Upper lobe of left lung (tissue), 4 donors: Measurements from ENCODE around the gene ARHGEF17.

Source experiments
- POLR2A ChIP-seq, 4 donors: fragments of 450-650 bp; IDR thresholded peaks; one replicate each; pipeline ENCODE4 v1.5.1; 2016 to 2017; ENCODE audit warnings: antibody characterized with exemption in 4 of 4, mild to moderate bottlenecking in 2 of 4
- POLR2AphosphoS5 ChIP-seq, 2 donors: sonication (generic); formaldehyde crosslinking; IDR thresholded peaks; one replicate each; pipeline ENCODE4 v1.5.1; 2017; ENCODE audit warnings: antibody characterized with exemption in 2 of 2
- TF ChIP-seq, protein P1 (sequence below), 6 experiments: fragments of 450-650 bp in 4 of 6; fragments of 200-600 bp in 2 of 6; sonication (generic) in 2 of 6; IDR thresholded peaks; one replicate each; pipeline ENCODE4 v1.5.1; 2016 to 2019; ENCODE audit warnings: antibody characterized with exemption in 6 of 6

GRCh38 chr11:73386546-73386945 lies 78.5 kb downstream of the ARHGEF17 start:
- TF ChIP-seq, protein P1, sequence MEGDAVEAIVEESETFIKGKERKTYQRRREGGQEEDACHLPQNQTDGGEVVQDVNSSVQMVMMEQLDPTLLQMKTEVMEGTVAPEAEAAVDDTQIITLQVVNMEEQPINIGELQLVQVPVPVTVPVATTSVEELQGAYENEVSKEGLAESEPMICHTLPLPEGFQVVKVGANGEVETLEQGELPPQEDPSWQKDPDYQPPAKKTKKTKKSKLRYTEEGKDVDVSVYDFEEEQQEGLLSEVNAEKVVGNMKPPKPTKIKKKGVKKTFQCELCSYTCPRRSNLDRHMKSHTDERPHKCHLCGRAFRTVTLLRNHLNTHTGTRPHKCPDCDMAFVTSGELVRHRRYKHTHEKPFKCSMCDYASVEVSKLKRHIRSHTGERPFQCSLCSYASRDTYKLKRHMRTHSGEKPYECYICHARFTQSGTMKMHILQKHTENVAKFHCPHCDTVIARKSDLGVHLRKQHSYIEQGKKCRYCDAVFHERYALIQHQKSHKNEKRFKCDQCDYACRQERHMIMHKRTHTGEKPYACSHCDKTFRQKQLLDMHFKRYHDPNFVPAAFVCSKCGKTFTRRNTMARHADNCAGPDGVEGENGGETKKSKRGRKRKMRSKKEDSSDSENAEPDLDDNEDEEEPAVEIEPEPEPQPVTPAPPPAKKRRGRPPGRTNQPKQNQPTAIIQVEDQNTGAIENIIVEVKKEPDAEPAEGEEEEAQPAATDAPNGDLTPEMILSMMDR (IDR thresholded peaks at IDR 0.05): no peak
- TF ChIP-seq POLR2A (IDR thresholded peaks at IDR 0.05): no peak
- no peak for TF ChIP-seq POLR2AphosphoS5 (IDR thresholded peaks at IDR 0.05)
